Measurements from ENCODE around the gene RTTN.

RTTN gene

DNA sequence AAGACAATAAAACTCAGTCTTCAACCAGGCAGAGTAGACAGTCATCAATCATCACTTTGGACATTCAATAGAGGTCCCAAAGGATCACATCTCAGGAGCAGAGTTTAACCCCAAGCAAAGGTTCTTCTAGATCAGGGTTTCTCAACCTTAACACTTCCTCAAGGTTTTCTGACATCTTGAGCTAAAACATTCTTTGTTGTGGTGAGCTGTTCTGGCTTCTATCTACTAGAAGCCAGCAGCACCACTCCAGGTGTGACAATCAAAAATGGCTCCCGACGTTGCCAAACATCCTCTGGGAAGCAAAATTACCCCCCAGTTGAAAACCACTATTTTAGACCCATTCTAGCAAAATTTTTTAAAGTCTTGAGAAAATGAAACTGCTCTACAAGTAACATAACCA, 22.0 kb downstream of the RTTN start:
- Mint-ChIP-seq H3K4me3 (no peak overlapping the region), H3K4me1 (ENCODE audit: low read depth) (peaks cover 15% of the 10 kb centered on the region), H3K27ac (no peak overlapping the region), H3K36me3 (peaks cover 21% of the 10 kb centered on the region), H3K9me3 (ENCODE audit: low read depth) (no peaks in the 10 kb centered on the region), H3K27me3 (no peaks in the 10 kb centered on the region)

DNA sequence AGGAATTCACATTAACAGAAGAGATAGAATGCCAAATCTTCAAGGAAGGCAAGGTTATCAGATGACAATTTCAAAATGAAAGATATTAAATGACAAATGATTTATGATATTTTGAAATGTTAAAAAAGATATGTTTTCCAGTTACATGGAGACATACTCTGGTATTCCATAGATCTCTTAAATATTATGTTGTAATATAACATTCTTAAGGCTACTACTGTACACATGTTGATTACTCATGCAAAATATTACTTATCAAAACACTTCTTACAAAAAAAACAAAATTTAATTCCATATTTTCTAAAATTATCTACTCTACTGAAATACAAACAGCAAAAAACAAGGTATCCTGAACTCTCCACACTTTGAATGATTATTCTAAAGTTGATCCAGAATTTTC, 22.9 kb downstream of the RTTN start:
- Mint-ChIP-seq H3K9me3 (ENCODE audit: low read depth) (no peaks in the 10 kb centered on the region), H3K27me3 (no peaks in the 10 kb centered on the region)

DNA sequence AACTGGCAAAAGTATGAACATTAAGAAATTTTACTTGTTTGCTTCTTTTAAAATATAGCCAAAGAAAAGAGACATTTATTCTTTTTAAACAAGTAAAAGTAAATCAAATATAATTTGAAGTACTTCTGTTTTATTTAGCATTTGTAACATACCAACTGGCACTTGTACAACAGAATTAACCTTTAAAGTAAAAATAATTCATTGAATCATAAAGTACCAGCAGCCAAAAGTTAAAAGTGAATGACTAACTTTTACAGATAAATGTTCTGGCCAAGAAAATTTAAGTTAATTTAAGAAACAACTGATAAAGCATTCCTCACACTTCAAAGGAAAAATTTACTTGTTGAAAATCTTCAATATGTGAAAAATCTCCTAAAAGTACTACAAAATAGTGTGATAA, 23.8 kb downstream of the RTTN start:
- no peaks in the 10 kb centered on the region for H3K27me3 Mint-ChIP-seq
- peaks cover 24% of the 10 kb centered on the region for H3K36me3 Mint-ChIP-seq
- no peak overlapping the region for H3K4me3 Mint-ChIP-seq
- H3K9me3 Mint-ChIP-seq (ENCODE audit: low read depth): no peaks in the 10 kb centered on the region
- H3K27ac Mint-ChIP-seq: no peak overlapping the region
- peaks cover 15% of the 10 kb centered on the region for H3K4me1 Mint-ChIP-seq (ENCODE audit: low read depth)

More for the DNA sequence above, 22.9 kb downstream of the RTTN start:
- peaks cover 15% of the 10 kb centered on the region for H3K4me1 Mint-ChIP-seq (ENCODE audit: low read depth)
- H3K36me3 Mint-ChIP-seq: peaks cover 24% of the 10 kb centered on the region
- H3K27ac Mint-ChIP-seq: no peak overlapping the region
- H3K4me3 Mint-ChIP-seq: no peak overlapping the region

DNA sequence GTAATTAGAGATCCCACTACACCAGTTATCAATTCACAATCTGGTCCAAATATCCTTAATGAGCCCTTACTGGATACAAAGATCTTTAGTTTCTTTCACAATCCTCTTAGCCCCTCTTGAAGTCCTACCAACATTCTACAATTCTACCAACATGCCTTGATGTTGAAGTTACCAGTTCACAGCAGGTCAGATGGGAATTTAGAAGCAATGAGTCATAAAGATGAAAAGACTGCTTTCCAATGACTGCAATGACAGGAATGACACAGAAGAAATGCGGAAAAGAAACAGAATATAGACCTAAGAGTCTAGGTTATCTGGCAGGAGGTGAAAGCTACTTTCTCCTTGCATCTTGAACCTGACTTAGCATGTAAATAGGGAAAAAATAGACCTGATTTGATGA, 24.5 kb downstream of the RTTN start:
- Mint-ChIP-seq H3K27me3 (no peaks in the 10 kb centered on the region), H3K4me3 (no peak overlapping the region), H3K27ac (no peak overlapping the region), H3K4me1 (ENCODE audit: low read depth) (peaks cover 14% of the 10 kb centered on the region), H3K9me3 (ENCODE audit: low read depth) (no peaks in the 10 kb centered on the region), H3K36me3 (peaks cover 18% of the 10 kb centered on the region)

DNA sequence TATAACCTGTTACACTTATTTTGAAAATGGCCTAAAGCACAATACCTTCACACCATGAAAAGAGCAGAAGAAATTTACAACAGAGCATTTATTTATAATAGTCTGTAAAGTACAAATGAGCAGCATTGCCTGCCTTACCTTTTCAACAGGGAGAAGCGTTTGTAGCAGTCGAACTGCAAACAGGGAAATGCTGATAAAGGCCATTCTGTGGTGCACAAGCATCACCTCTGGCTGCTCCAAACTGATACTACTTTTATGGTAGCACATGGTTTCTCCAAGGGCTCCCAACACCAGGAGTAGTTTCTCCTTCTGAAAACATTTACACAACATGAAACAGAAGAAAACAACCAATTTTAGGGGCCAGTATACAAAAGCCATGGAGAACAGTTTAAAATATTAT, 28.9 kb downstream of the RTTN start:
- H3K4me3 Mint-ChIP-seq: no peak overlapping the region
- H3K36me3 Mint-ChIP-seq: peaks cover 11% of the 10 kb centered on the region
- H3K9me3 Mint-ChIP-seq (ENCODE audit: low read depth): no peaks in the 10 kb centered on the region
- H3K4me1 Mint-ChIP-seq (ENCODE audit: low read depth): peaks cover 3% of the 10 kb centered on the region
- H3K27me3 Mint-ChIP-seq: no peaks in the 10 kb centered on the region
- H3K27ac Mint-ChIP-seq: no peak overlapping the region

DNA sequence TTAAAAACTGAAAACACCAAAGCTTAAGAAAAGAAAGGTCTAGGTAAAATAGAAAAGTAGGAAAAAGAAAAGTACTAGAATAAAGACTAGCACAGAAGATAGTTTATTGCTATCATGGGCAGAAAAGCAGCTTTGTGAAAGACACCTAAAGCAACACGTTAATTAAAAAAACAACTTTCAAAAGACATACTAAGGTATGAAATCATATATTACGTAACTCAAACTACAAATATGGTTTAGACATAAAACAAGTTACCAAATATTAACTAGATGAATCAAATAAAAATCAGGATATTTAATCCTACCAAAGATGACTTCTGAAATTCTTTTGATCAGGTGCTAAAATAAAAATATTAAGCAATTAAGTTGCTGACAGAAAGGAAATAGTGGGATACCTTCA, 30.3 kb downstream of the RTTN start:
- Mint-ChIP-seq H3K27ac (no peak overlapping the region), H3K27me3 (no peaks in the 10 kb centered on the region), H3K9me3 (ENCODE audit: low read depth) (no peaks in the 10 kb centered on the region), H3K4me1 (ENCODE audit: low read depth) (no peaks in the 10 kb centered on the region), H3K36me3 (peaks cover 11% of the 10 kb centered on the region), H3K4me3 (no peak overlapping the region)

DNA sequence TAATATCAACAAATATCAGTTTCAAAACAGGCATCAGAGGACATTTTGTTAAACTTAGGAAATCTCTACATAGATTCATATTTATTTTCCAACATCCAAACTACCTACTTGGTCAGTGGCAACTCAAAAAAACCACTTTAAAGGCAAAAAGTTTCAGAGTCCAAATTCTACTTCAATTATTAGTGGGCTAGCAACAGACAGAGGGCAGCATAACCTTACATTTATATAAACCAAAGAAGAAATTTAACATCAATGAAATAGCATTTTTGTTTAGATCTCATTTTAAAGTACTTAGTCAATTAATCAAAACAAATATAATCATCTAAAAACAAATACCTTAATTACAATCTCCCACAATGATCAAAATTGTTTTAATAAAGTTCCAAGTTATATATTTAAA, 33.3 kb downstream of the RTTN start:
- no peak overlapping the region for H3K4me3 Mint-ChIP-seq
- H3K27ac Mint-ChIP-seq: no peak overlapping the region
- no peaks in the 10 kb centered on the region for H3K9me3 Mint-ChIP-seq (ENCODE audit: low read depth)
- H3K27me3 Mint-ChIP-seq: no peaks in the 10 kb centered on the region
- H3K36me3 Mint-ChIP-seq: peaks cover 7% of the 10 kb centered on the region
- H3K4me1 Mint-ChIP-seq (ENCODE audit: low read depth): no peaks in the 10 kb centered on the region

DNA sequence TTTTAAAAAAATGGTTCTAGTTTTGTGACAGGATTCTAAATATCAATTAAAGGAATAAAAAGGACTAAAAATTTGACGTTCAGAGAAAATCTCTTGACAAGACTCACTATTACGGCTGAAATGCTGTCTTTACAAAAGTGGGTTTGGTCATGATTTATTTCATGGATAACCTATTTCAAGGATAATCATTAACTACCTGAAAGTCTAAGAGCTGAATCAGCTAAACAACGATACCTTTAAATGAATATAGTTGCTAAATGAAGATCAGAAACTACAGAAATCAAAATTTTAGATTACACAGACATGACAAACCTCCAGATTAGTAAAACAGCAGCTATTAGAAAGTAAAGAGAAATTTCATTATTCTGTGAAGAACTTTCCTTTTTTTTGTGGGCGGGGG, 35.7 kb downstream of the RTTN start:
- Mint-ChIP-seq H3K4me1 (ENCODE audit: low read depth) (peaks cover 2% of the 10 kb centered on the region), H3K27me3 (no peaks in the 10 kb centered on the region), H3K4me3 (no peak overlapping the region), H3K9me3 (ENCODE audit: low read depth) (no peaks in the 10 kb centered on the region), H3K36me3 (peaks cover 14% of the 10 kb centered on the region), H3K27ac (no peak overlapping the region)

DNA sequence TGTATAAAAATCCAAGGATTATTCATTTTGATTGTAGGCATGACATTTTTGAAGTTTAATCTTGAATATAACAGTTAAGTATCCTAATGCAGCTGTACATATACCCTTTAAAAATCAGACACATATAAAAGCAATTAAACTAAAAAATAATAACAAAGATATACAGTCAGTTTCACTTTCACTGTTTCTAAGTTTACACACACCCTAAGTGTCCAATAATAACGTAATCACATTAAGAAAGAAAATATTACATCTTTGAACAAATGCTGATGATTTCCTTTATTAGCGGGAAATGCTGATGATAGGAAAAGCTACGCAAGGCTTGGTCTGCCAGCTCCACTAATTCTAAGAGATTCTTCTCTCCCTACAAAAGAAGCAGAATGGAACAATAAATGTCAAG, 38.8 kb downstream of the RTTN start:
- Mint-ChIP-seq H3K9me3 (ENCODE audit: low read depth) (no peaks in the 10 kb centered on the region), H3K4me3 (no peak overlapping the region), H3K4me1 (ENCODE audit: low read depth) (peaks cover 2% of the 10 kb centered on the region), H3K27me3 (no peaks in the 10 kb centered on the region), H3K27ac (no peak overlapping the region), H3K36me3 (peaks cover 30% of the 10 kb centered on the region)

DNA sequence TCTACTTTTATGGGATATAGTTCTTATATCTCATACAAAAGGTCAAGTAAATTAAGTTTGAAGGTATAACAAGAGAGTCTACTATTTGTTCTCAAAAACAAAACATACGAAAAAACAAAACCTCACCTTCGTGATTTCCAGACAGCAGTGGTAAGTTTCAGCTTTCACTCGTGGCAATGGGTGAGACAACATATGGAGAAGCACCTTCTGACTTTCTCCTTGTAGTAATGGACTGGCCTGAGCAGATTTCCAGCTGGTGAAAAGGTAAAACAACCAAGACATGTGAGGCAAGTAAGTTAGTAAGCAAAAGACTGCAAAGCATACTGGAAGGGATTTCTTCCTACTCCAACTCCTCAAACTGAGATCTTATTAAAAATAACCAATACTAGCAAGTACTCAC, 39.6 kb downstream of the RTTN start:
- peaks cover 37% of the 10 kb centered on the region for H3K36me3 Mint-ChIP-seq
- no peak overlapping the region for H3K4me3 Mint-ChIP-seq
- H3K9me3 Mint-ChIP-seq (ENCODE audit: low read depth): no peaks in the 10 kb centered on the region
- no peak overlapping the region for H3K27ac Mint-ChIP-seq
- no peaks in the 10 kb centered on the region for H3K27me3 Mint-ChIP-seq
- peaks cover 2% of the 10 kb centered on the region for H3K4me1 Mint-ChIP-seq (ENCODE audit: low read depth)

DNA sequence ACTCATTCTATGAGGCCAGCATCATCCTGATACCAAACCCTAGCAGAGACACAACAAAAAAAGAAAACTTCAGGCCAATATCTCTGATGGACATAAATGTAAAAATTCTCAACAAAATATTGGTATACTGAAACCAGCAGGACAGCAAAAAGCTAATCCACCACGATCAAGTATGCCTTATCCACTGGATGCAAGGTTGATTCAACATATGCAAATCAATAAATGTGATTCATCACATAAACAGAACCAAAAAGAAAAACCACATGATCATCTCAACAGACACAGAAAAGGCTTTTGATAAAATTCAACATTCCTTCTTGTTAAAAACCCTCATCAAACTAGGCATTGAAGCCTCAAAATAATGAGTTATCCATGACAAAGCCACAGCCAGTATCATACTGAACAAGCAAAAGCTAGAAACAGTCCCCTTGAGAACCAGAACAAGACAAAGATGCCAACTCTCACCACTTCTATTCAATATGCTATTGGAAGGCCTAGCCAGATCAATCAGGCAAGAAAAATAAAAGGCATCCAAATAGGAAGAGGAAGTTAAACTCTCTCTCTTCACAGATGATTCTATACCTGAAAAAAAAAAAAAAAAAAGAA, 45.3 kb downstream of the RTTN start:
- Mint-ChIP-seq H3K9me3 (ENCODE audit: low read depth) (no peaks in the 10 kb centered on the region), H3K36me3 (peaks cover 57% of the 10 kb centered on the region), H3K4me3 (no peak overlapping the region), H3K27ac (no peak overlapping the region), H3K27me3 (no peaks in the 10 kb centered on the region), H3K4me1 (ENCODE audit: low read depth) (peaks cover 11% of the 10 kb centered on the region)

DNA sequence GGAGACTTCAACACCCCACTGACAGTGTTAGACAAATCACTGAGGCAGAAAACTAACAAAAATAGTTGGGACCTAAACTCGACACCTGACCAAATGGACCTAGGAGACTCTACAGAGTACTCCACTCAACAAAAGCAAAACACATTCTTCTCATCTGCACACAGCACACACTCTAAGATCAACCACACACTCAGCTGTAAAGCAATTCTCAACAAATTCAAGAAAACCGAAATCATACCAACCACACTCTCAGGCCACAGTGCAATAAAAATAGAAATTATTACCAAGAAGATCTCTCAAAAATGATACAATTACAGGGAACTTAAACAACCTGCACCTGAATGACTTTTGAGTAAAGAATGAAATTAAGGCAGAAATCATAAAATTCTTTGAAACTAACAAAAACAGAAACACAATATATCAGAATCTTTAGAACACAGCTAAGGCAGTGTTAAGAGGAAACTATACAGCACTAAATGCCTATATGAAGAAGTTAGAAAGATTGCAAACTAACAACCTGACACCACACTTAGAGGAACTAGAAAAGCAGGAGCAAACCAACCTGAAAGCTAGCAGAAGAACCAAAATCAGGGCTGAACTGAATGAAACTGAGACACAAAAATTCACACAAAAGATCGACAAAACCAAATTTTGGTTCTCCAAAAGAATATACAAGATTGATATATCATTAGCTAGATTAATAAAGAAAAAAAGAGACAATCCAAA, 46.3 kb downstream of the RTTN start:
- Mint-ChIP-seq H3K4me3 (no peak overlapping the region), H3K27me3 (no peaks in the 10 kb centered on the region), H3K9me3 (ENCODE audit: low read depth) (no peaks in the 10 kb centered on the region), H3K27ac (no peak overlapping the region), H3K4me1 (ENCODE audit: low read depth) (peaks cover 19% of the 10 kb centered on the region), H3K36me3 (peaks cover 60% of the 10 kb centered on the region)

DNA sequence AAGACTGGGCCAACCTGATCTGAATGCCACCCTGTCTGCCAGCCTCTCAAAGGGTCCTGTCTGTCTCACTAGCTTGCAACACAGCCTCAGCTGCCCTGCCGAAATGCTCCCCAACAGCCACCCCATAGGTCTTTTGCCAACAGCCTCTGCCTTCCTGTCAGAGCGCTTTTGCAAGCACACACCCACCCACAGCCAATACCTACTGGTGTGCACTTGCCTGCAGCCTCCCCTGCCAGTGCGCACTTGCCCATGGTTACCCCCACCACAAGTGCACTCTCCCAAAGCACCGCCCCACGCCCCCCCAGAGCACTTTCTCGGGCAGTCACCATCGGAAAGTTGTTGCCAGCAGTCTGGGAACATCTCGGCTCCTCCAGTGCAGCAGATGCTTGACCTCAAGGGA, 48.6 kb downstream of the RTTN start:
- Mint-ChIP-seq H3K9me3 (ENCODE audit: low read depth) (no peaks in the 10 kb centered on the region), H3K4me3 (no peak overlapping the region), H3K4me1 (ENCODE audit: low read depth) (peaks cover 22% of the 10 kb centered on the region), H3K27ac (no peak overlapping the region), H3K36me3 (peaks cover 55% of the 10 kb centered on the region), H3K27me3 (no peaks in the 10 kb centered on the region)

DNA sequence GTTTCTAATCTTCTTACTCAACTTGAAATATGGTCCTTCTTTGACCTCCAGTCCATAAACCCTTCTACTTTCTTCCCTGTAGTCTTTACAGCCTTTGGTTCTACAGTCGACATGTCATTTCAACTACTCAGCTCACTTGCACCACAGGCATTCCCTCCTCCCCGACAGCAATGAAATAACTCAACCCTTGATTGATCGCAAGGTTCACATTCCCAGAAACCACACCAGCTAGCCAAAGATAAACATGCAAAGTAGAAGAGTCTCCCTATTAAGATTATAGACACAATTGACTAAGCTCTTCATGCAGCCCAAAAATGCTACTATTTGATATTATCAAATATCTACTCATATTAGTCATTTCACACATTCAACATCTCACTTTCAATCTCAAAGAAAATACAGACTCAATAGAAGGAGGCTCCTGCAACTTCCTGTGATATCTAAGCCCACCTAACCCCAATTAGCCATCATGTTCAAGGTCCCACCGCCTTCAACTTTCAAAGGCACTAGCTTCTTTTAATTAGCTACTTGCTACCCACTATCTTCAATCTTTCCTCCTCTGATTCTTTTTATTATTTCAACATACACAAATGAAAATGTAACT, 50.8 kb downstream of the RTTN start:
- peaks cover 35% of the 10 kb centered on the region for H3K36me3 Mint-ChIP-seq
- H3K9me3 Mint-ChIP-seq (ENCODE audit: low read depth): no peaks in the 10 kb centered on the region
- peaks cover 15% of the 10 kb centered on the region for H3K4me1 Mint-ChIP-seq (ENCODE audit: low read depth)
- H3K4me3 Mint-ChIP-seq: no peak overlapping the region
- no peaks in the 10 kb centered on the region for H3K27me3 Mint-ChIP-seq
- H3K27ac Mint-ChIP-seq: no peak overlapping the region

DNA sequence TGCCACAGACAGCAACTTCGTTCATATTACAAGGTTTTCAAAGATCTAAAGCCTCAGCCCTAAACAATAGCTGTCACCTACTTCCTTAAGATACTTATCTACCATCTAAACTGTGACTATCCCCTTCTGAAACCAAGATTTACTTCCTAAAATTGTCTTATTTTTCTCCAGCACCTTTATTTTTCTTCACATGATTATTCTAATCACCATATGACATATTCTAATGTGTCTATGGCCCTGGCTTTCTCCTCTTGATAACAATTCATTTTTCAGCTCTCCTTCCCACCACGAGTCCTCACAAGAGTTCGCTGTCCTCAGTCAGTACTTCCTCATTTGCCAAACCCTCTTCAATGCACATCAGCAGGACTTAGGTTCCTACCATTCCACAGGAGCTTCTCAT, 53.9 kb downstream of the RTTN start:
- no peaks in the 10 kb centered on the region for H3K9me3 Mint-ChIP-seq (ENCODE audit: low read depth)
- no peak overlapping the region for H3K27ac Mint-ChIP-seq
- no peaks in the 10 kb centered on the region for H3K27me3 Mint-ChIP-seq
- H3K4me3 Mint-ChIP-seq: no peak overlapping the region
- H3K36me3 Mint-ChIP-seq: peaks cover 20% of the 10 kb centered on the region
- peaks cover 15% of the 10 kb centered on the region for H3K4me1 Mint-ChIP-seq (ENCODE audit: low read depth)
